Choroid plexus epithelial cell (primary cell): ENCODE results near the gene TEX38.

ENCODE experiments used
- DNase-seq: peaks from one replicate; pipeline ENCODE4 v3.0.0-alpha.2; 2010; ENCODE audit warnings: low read depth
- H3K4me3 ChIP-seq: 2 replicates; pipeline ENCODE4 v1.5.1; 2011; ENCODE audit warnings: low read depth, mild to moderate bottlenecking, control low read depth, low read length, moderate library complexity
- TF ChIP-seq, protein P1 (sequence below): conservative IDR thresholded peaks from 2 replicates; pipeline ENCODE4 v1.5.1; 2011; ENCODE audit warnings: low read depth, mild to moderate bottlenecking, control low read depth, inconsistent platforms, low read length, moderate library complexity

TEX38 gene

DNA sequence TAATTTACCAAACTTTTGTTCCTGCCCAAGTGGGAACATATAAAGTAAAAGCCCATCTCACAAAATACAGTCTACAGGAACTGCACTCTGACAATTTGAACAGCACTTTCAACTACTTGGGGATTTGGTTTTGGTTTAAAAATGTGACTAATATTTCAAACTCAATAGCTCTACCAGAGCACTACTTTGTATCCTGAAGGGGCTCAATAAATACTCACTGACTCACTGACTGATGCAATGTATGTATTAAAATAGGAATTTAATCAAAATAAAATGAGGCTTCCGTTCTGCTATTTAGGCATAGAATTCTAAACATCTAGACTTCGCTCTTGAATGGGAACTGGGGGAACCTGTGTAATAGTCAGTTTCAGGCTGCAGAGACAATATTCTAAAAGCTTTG is 25.4 kb downstream of the TEX38 start:
- DNase-seq, result no peak
- H3K4me3 ChIP-seq, result no peak overlapping the region
- TF ChIP-seq, protein P1, sequence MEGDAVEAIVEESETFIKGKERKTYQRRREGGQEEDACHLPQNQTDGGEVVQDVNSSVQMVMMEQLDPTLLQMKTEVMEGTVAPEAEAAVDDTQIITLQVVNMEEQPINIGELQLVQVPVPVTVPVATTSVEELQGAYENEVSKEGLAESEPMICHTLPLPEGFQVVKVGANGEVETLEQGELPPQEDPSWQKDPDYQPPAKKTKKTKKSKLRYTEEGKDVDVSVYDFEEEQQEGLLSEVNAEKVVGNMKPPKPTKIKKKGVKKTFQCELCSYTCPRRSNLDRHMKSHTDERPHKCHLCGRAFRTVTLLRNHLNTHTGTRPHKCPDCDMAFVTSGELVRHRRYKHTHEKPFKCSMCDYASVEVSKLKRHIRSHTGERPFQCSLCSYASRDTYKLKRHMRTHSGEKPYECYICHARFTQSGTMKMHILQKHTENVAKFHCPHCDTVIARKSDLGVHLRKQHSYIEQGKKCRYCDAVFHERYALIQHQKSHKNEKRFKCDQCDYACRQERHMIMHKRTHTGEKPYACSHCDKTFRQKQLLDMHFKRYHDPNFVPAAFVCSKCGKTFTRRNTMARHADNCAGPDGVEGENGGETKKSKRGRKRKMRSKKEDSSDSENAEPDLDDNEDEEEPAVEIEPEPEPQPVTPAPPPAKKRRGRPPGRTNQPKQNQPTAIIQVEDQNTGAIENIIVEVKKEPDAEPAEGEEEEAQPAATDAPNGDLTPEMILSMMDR, result no peak

GRCh38 chr1:46699666-46700065 is 28.0 kb downstream of the TEX38 start:
- TF ChIP-seq, protein P1, result no peak
- no peak overlapping the region for H3K4me3 ChIP-seq
- no peak for DNase-seq

GRCh38 chr1:46703927-46704641 is 32.4 kb downstream of the TEX38 start:
- DNase-seq, result no peak
- TF ChIP-seq, protein P1, result no peak
- H3K4me3 ChIP-seq, result no peak overlapping the region

DNA sequence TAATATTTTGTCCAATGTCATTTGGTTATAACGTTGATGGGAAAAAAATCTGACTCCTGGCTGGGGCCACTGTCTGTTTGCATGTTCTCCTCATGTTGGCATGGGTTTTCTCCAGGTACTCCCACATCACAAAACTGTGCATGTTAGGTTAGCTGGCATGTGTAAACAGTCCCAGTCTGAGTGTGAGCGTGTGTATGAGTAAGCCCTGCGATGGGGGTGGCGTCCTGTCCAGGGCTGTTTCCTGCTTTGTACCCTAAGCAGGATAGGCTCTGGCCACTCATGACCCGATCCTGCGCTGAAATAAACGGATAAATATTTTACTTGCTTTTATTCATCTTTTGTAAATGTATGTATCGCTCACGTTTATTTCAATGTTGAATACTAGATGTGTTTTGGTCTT is 33.8 kb downstream of the TEX38 start:
- H3K4me3 ChIP-seq, result no peak overlapping the region
- TF ChIP-seq, protein P1, result no peak
- no peak for DNase-seq

GRCh38 chr1:46708121-46708520 is 36.5 kb downstream of the TEX38 start:
- H3K4me3 ChIP-seq, result no peak overlapping the region
- TF ChIP-seq, protein P1, result no peak
- no peak for DNase-seq

DNA sequence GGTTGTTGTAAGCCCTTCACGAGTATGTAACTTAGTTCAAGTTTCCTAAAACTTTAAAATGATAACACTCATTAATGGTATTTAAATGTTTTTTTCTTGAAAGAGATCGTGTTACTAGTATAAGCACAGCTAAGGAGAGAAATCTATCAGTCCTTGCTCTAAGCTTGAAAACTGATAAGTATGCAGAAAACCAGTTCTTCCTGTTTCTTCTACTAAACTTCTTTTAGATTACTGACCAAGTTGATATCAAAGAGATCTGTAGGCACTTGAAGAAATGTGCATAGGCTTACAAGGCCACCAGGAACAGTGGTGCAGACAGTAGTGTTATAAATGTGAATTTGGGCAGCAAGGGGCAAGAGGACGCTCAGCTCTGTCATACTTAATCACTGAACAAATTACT is 43.3 kb downstream of the TEX38 start:
- DNase-seq, result no peak
- TF ChIP-seq, protein P1, result no peak
- H3K4me3 ChIP-seq, result no peak overlapping the region

- TF ChIP-seq, protein P1, result no peak
- peak overlapping the region; percentile 91 for H3K4me3 ChIP-seq
- no peak for DNase-seq
These were observed 46.0 kb downstream of the TEX38 start for GRCh38 chr1:46717654-46718053.
